ENCODE measurements around the gene DOP1A.

DNA sequence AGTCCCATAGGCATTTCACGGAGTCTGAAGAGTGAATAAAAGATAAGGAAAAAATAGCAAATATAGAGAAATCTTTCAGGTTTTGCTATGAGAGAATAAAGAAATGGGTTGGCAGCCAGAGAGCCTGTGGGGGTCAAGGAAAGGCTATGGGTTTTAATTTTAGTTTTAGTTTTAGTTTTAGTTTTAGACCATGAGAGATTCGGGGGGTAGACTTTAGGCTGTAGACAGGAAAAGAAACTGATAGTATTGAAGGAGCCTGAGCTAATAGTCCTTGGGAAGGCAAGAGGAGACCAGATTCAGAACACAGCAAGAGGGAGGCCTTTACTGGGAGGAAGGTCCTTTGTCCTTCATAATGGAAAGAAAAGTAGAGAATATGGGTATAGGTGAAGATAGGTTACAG, 19.3 kb downstream of the DOP1A start:
- TF ChIP-seq, protein P1, sequence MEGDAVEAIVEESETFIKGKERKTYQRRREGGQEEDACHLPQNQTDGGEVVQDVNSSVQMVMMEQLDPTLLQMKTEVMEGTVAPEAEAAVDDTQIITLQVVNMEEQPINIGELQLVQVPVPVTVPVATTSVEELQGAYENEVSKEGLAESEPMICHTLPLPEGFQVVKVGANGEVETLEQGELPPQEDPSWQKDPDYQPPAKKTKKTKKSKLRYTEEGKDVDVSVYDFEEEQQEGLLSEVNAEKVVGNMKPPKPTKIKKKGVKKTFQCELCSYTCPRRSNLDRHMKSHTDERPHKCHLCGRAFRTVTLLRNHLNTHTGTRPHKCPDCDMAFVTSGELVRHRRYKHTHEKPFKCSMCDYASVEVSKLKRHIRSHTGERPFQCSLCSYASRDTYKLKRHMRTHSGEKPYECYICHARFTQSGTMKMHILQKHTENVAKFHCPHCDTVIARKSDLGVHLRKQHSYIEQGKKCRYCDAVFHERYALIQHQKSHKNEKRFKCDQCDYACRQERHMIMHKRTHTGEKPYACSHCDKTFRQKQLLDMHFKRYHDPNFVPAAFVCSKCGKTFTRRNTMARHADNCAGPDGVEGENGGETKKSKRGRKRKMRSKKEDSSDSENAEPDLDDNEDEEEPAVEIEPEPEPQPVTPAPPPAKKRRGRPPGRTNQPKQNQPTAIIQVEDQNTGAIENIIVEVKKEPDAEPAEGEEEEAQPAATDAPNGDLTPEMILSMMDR (IDR thresholded peaks at IDR 0.05): no peak
- TF ChIP-seq POLR2AphosphoS5 (IDR thresholded peaks at IDR 0.05): no peak
